Neural crest cell (in vitro differentiated cells): ENCODE results near the gene LYG2. TPM values are rescaled to one million over a fixed set of nuclear protein-coding genes. Genes with fewer than 3 reads are reported as not detected.
"Not testable (repeated sequence)": the region's sequence is repeated elsewhere in the genome, so short reads cannot be mapped to it uniquely, and the experiment has no call there.

ENCODE experiments used
- DNase-seq: peaks from one replicate; pipeline ENCODE4 v3.0.0; 2021; ENCODE audit warnings: low read depth, mixed read lengths, low spot score
- H3K27ac Mint-ChIP-seq: one replicate; pipeline ENCODE4 v1.8.0; 2021; ENCODE audit warnings: mild to moderate bottlenecking, mixed read lengths; ENCODE audit not compliant: unreplicated experiment
- H3K27me3 Mint-ChIP-seq: 2 replicates; pipeline ENCODE4 v1.8.0; 2021; ENCODE audit warnings: low read depth, mild to moderate bottlenecking, mixed read lengths
- H3K36me3 Mint-ChIP-seq: 2 replicates; pipeline ENCODE4 v1.8.0; 2021; ENCODE audit warnings: low read depth, mild to moderate bottlenecking, mixed read lengths
- H3K4me1 Mint-ChIP-seq: 2 replicates; pipeline ENCODE4 v1.8.0; 2021; ENCODE audit warnings: mixed read lengths
- H3K4me3 Mint-ChIP-seq: one replicate; pipeline ENCODE4 v1.8.0; 2021; ENCODE audit warnings: mild to moderate bottlenecking, mixed read lengths
- H3K9me3 Mint-ChIP-seq: 2 replicates; pipeline ENCODE4 v1.8.0; 2021; ENCODE audit warnings: mixed read lengths
- CTCF ChIP-seq: fragments of 200-600 bp; sonication (generic); conservative IDR thresholded peaks from 2 replicates; pipeline ENCODE4 v1.5.0; 2021; ENCODE audit warnings: antibody characterized with exemption, mild to moderate bottlenecking
- total RNA-seq: library from RNA; stranded (reverse); gene quantifications from 2 replicates; pipeline ENCODE4 v1.2.1, GENCODE V29; 2021

The LYG2 gene
- total RNA-seq, 1 donor from 2014 or later: not detected

- H3K4me1 Mint-ChIP-seq: no peaks in the 10 kb centered on the region
- H3K27ac Mint-ChIP-seq: no peak overlapping the region
- peaks cover 4% of the 10 kb centered on the region for H3K9me3 Mint-ChIP-seq
- no peak for DNase-seq
- peaks cover 18% of the 10 kb centered on the region for H3K36me3 Mint-ChIP-seq
- no peaks in the 10 kb centered on the region for H3K27me3 Mint-ChIP-seq
- H3K4me3 Mint-ChIP-seq: no peak overlapping the region
- no peak for TF ChIP-seq CTCF
Measured at GRCh38 chr2:99198103-99198841, 57.2 kb downstream of the LYG2 start.

GRCh38 chr2:99192364-99192763 lies 63.1 kb downstream of the LYG2 start:
- DNase-seq, H3K4me1 Mint-ChIP-seq, H3K27ac Mint-ChIP-seq, H3K9me3 Mint-ChIP-seq, H3K4me3 Mint-ChIP-seq, H3K27me3 Mint-ChIP-seq: not testable (repeated sequence)
- peaks cover 37% of the 10 kb centered on the region for H3K36me3 Mint-ChIP-seq

Other genes starting within 250 kb of the LYG2 start
- 0.23 and 0.37 TPM in 2 replicates for gene C2orf15, start 114.0 kb downstream of the LYG2 start, total RNA-seq
- gene TSGA10, start 100.7 kb downstream of the LYG2 start, total RNA-seq: 5.8 and 7.9 TPM in 2 replicates
- gene LIPT1, start 100.7 kb downstream of the LYG2 start, total RNA-seq: 6.8 and 8.2 TPM in 2 replicates
- 31.7 and 36.3 TPM in 2 replicates for gene MITD1, start 74.6 kb downstream of the LYG2 start, total RNA-seq
- 44.3 and 47.9 TPM in 2 replicates for gene MRPL30, start 74.5 kb downstream of the LYG2 start, total RNA-seq
- 1.7 and 1.9 TPM in 2 replicates for gene LYG1, start 45.5 kb upstream of the LYG2 start, total RNA-seq
- gene TXNDC9, start 80.7 kb upstream of the LYG2 start, total RNA-seq: 30.7 and 35.0 TPM in 2 replicates
- gene EIF5B, start 81.7 kb upstream of the LYG2 start, total RNA-seq: 49.0 and 50.5 TPM in 2 replicates
- gene REV1, start 234.4 kb upstream of the LYG2 start, total RNA-seq: 48.6 and 49.9 TPM in 2 replicates